Right lobe of liver (tissue), 4 donors: Measurements from ENCODE around the gene TMEM79.

Source experiments
- CTCF ChIP-seq, 4 donors: fragments of 200-600 bp in 3 of 4; fragments of 450-650 bp in 1 of 4; IDR thresholded peaks; one replicate each; pipeline versions ENCODE4 v1.5.1 to v1.8.0; 2016 to 2022; ENCODE audit warnings: antibody characterized with exemption in 4 of 4, mild to moderate bottlenecking in 2 of 4
- POLR2A ChIP-seq: fragments of 450-650 bp; IDR thresholded peaks from one replicate; pipeline ENCODE4 v1.6.1; 2017; ENCODE audit warnings: antibody characterized with exemption, mild to moderate bottlenecking
- donor health status: DM: no; HTN: no; CAD: no.
- donor health status: DM: no; HTN: no; CAD: no.
- donor health status: DM: no; HTN: yes; CAD: no.

- no peak for TF ChIP-seq CTCF (IDR thresholded peaks at IDR 0.05)
- no peak for TF ChIP-seq POLR2A
Measured at GRCh38 chr1:156248323-156248683, 35.8 kb upstream of the TMEM79 start.
